ENCODE data around the gene PSMD8.

The PSMD8 gene

GRCh38 chr19:38389957-38390924, 15.9 kb downstream of the PSMD8 start:
- Histone ChIP-seq H2BK12ac (ENCODE audit: low read length) (no peak overlapping the region), H2AFZ (ENCODE audit: insufficient read depth, low read length, poor library complexity) (no peak overlapping the region), H2AK5ac (ENCODE audit: low read length) (no peak overlapping the region), H4K91ac (ENCODE audit: low read depth, low read length) (no peak overlapping the region), H3K9ac (ENCODE audit: low read length) (no peak overlapping the region), H2BK5ac (ENCODE audit: low read depth, low read length, poor library complexity) (no peak overlapping the region), H3K4ac (ENCODE audit: low read depth, low read length) (no peak overlapping the region), H3K79me1 (ENCODE audit: low read length) (peaks cover 8% of the 10 kb centered on the region), H3K9me3 (ENCODE audit: insufficient read depth, low read depth, low read length) (no peaks in the 10 kb centered on the region), H2BK120ac (ENCODE audit: insufficient read depth, low read length, poor library complexity) (no peak overlapping the region), H3K79me2 (ENCODE audit: control insufficient read depth, insufficient read depth, low read length, poor library complexity) (no peaks in the 10 kb centered on the region), H3K36me3 (ENCODE audit: control insufficient read depth in 1 of 2, insufficient read depth in 2 of 2, low read length in 2 of 2) (peaks cover 13 to 19% of the 10 kb centered on the region in 2 experiments), H4K12ac (ENCODE audit: low read depth, low read length) (no peak overlapping the region), H3K4me3 (ENCODE audit: low read depth, low read length) (no peak overlapping the region), H4K8ac (ENCODE audit: low read depth, low read length) (no peak overlapping the region), H3K27me3 (ENCODE audit: insufficient read depth, low read length) (no peaks in the 10 kb centered on the region), H3K23ac (ENCODE audit: low read length) (no peak overlapping the region), H3K4me2 (ENCODE audit: low read length) (no peak overlapping the region), H3K4me1 (ENCODE audit: control insufficient read depth in 1 of 2, insufficient read depth in 2 of 2, low read length in 2 of 2) (peaks cover 19 to 21% of the 10 kb centered on the region in 2 experiments), H3K18ac (ENCODE audit: low read length) (no peak overlapping the region), H3K14ac (ENCODE audit: low read length) (no peak overlapping the region), H3K27ac (ENCODE audit: low read depth, low read length) (no peak overlapping the region)
- DNase-seq, result no peak
- WGBS (ENCODE audit: extremely low coverage, insufficient coverage, insufficient read length), result no CpG with 5 or more reads among the region's 22 CpGs

GRCh38 chr19:38391911-38392464, 17.6 kb downstream of the PSMD8 start:
- Histone ChIP-seq H3K27me3 (ENCODE audit: insufficient read depth, low read length) (no peaks in the 10 kb centered on the region), H3K79me1 (ENCODE audit: low read length) (peaks cover 8% of the 10 kb centered on the region)
- no CpG with 5 or more reads among the region's 8 CpGs for WGBS (ENCODE audit: extremely low coverage, insufficient coverage, insufficient read length)

GRCh38 chr19:38392707-38393308, 18.4 kb downstream of the PSMD8 start:
- Histone ChIP-seq H3K18ac (ENCODE audit: low read length) (no peak overlapping the region), H3K4me1 (ENCODE audit: control insufficient read depth in 1 of 2, insufficient read depth in 2 of 2, low read length in 2 of 2) (peaks cover 11 to 15% of the 10 kb centered on the region in 2 experiments), H2BK120ac (ENCODE audit: insufficient read depth, low read length, poor library complexity) (no peak overlapping the region), H4K91ac (ENCODE audit: low read depth, low read length) (no peak overlapping the region), H3K23ac (ENCODE audit: low read length) (no peak overlapping the region), H3K4me3 (ENCODE audit: low read depth, low read length) (no peak overlapping the region), H3K9me3 (ENCODE audit: insufficient read depth, low read depth, low read length) (peaks cover 4% of the 10 kb centered on the region), H2BK12ac (ENCODE audit: low read length) (no peak overlapping the region), H2AK5ac (ENCODE audit: low read length) (no peak overlapping the region), H3K36me3 (ENCODE audit: control insufficient read depth in 1 of 2, insufficient read depth in 2 of 2, low read length in 2 of 2) (no peaks in the 10 kb centered on the region), H3K79me2 (ENCODE audit: control insufficient read depth, insufficient read depth, low read length, poor library complexity) (no peaks in the 10 kb centered on the region), H3K4ac (ENCODE audit: low read depth, low read length) (no peak overlapping the region), H3K4me2 (ENCODE audit: low read length) (no peak overlapping the region), H3K9ac (ENCODE audit: low read length) (no peak overlapping the region), H4K12ac (ENCODE audit: low read depth, low read length) (no peak overlapping the region), H3K27ac (ENCODE audit: low read depth, low read length) (no peak overlapping the region), H3K79me1 (ENCODE audit: low read length) (peaks cover 6% of the 10 kb centered on the region), H2BK5ac (ENCODE audit: low read depth, low read length, poor library complexity) (no peak overlapping the region), H3K27me3 (ENCODE audit: insufficient read depth, low read length) (no peaks in the 10 kb centered on the region), H3K14ac (ENCODE audit: low read length) (no peak overlapping the region), H2AFZ (ENCODE audit: insufficient read depth, low read length, poor library complexity) (no peak overlapping the region), H4K8ac (ENCODE audit: low read depth, low read length) (no peak overlapping the region)
- no CpG with 5 or more reads among the region's 6 CpGs for WGBS (ENCODE audit: extremely low coverage, insufficient coverage, insufficient read length)
- no peak for DNase-seq

More at GRCh38 chr19:38391911-38392464, 17.6 kb downstream of the PSMD8 start:
- no peak overlapping the region for H3K4ac ChIP-seq (ENCODE audit: low read depth, low read length)
- H3K36me3 ChIP-seq (ENCODE audit: control insufficient read depth in 1 of 2, insufficient read depth in 2 of 2, low read length in 2 of 2), result peaks cover 0 to 4% of the 10 kb centered on the region in 2 experiments
- no peak overlapping the region for H3K4me2 ChIP-seq (ENCODE audit: low read length)
- H3K23ac ChIP-seq (ENCODE audit: low read length), result no peak overlapping the region
- H2BK5ac ChIP-seq (ENCODE audit: low read depth, low read length, poor library complexity), result no peak overlapping the region
- H2BK120ac ChIP-seq (ENCODE audit: insufficient read depth, low read length, poor library complexity), result no peak overlapping the region
- no peak overlapping the region for H4K8ac ChIP-seq (ENCODE audit: low read depth, low read length)
- no peak overlapping the region for H3K4me3 ChIP-seq (ENCODE audit: low read depth, low read length)
- no peak overlapping the region for H3K27ac ChIP-seq (ENCODE audit: low read depth, low read length)
- peaks cover 19 to 21% of the 10 kb centered on the region in 2 experiments for H3K4me1 ChIP-seq (ENCODE audit: control insufficient read depth in 1 of 2, insufficient read depth in 2 of 2, low read length in 2 of 2)
- H3K9me3 ChIP-seq (ENCODE audit: insufficient read depth, low read depth, low read length), result peaks cover 4% of the 10 kb centered on the region
- H3K18ac ChIP-seq (ENCODE audit: low read length), result no peak overlapping the region
- no peaks in the 10 kb centered on the region for H3K79me2 ChIP-seq (ENCODE audit: control insufficient read depth, insufficient read depth, low read length, poor library complexity)
- no peak overlapping the region for H4K12ac ChIP-seq (ENCODE audit: low read depth, low read length)
- no peak overlapping the region for H2AFZ ChIP-seq (ENCODE audit: insufficient read depth, low read length, poor library complexity)
- H3K9ac ChIP-seq (ENCODE audit: low read length), result no peak overlapping the region
- no peak overlapping the region for H2BK12ac ChIP-seq (ENCODE audit: low read length)
- DNase-seq, result peak; percentile 49 to 66
- no peak overlapping the region for H3K14ac ChIP-seq (ENCODE audit: low read length)
- H4K91ac ChIP-seq (ENCODE audit: low read depth, low read length), result no peak overlapping the region
- H2AK5ac ChIP-seq (ENCODE audit: low read length), result no peak overlapping the region

- Histone ChIP-seq H3K9me3 (ENCODE audit: insufficient read depth, low read depth, low read length) (peaks cover 4% of the 10 kb centered on the region), H2AK5ac (ENCODE audit: low read length) (no peak overlapping the region), H3K9ac (ENCODE audit: low read length) (no peak overlapping the region), H3K4me3 (ENCODE audit: low read depth, low read length) (no peak overlapping the region), H3K36me3 (ENCODE audit: control insufficient read depth in 1 of 2, insufficient read depth in 2 of 2, low read length in 2 of 2) (no peaks in the 10 kb centered on the region), H2BK5ac (ENCODE audit: low read depth, low read length, poor library complexity) (no peak overlapping the region), H2BK12ac (ENCODE audit: low read length) (no peak overlapping the region), H2AFZ (ENCODE audit: insufficient read depth, low read length, poor library complexity) (no peak overlapping the region), H3K23ac (ENCODE audit: low read length) (no peak overlapping the region), H3K14ac (ENCODE audit: low read length) (no peak overlapping the region), H3K79me1 (ENCODE audit: low read length) (no peaks in the 10 kb centered on the region), H3K4me1 (ENCODE audit: control insufficient read depth in 1 of 2, insufficient read depth in 2 of 2, low read length in 2 of 2) (peaks cover 0 to 3% of the 10 kb centered on the region in 2 experiments), H3K4ac (ENCODE audit: low read depth, low read length) (no peak overlapping the region), H3K79me2 (ENCODE audit: control insufficient read depth, insufficient read depth, low read length, poor library complexity) (no peaks in the 10 kb centered on the region), H3K4me2 (ENCODE audit: low read length) (no peak overlapping the region), H2BK120ac (ENCODE audit: insufficient read depth, low read length, poor library complexity) (no peak overlapping the region), H3K27ac (ENCODE audit: low read depth, low read length) (no peak overlapping the region), H4K91ac (ENCODE audit: low read depth, low read length) (no peak overlapping the region), H4K12ac (ENCODE audit: low read depth, low read length) (no peak overlapping the region), H3K18ac (ENCODE audit: low read length) (no peak overlapping the region), H4K8ac (ENCODE audit: low read depth, low read length) (no peak overlapping the region), H3K27me3 (ENCODE audit: insufficient read depth, low read length) (no peaks in the 10 kb centered on the region)
- no CpG with 5 or more reads among the region's 30 CpGs for WGBS (ENCODE audit: extremely low coverage, insufficient coverage, insufficient read length)
- peak in 1 of 2 donors; percentile 61 for DNase-seq
These were observed 20.1 kb downstream of the PSMD8 start for GRCh38 chr19:38394488-38394887.
